DMS53 (cell line): ENCODE data around the gene REPIN1.
A peak's percentile ranks its signal among the peaks of the same experiment; 100 is the strongest.
"Not testable (repeated sequence)": the region's sequence is repeated elsewhere in the genome, so short reads cannot be mapped to it uniquely, and the experiment has no call there.

Source experiments
- DNase-seq: peaks from one replicate; lab custom pipeline; 2025; lab: John Stamatoyannopoulos, UW

REPIN1 gene

DNA sequence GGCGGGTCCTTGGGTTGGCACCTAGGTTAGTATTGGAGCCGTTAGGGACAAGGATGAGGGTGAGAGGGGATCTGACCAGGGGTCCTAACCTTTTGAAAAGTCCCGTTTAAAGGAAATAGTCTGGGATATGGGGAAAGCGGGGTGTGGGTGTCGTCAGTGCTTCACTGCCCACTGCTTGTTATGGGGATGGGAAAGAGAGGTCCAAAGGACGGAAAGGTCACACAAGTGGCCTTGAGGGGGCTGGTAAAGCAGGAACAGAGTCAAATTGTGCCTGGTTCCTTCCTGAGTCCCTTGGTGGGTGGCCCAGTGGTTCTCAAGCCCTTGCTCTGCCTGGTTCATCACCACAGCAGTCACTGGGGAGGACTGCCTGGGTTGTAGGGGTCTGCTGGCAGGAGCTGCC, 7.9 kb downstream of the REPIN1 start:
- no peak for DNase-seq

DNA sequence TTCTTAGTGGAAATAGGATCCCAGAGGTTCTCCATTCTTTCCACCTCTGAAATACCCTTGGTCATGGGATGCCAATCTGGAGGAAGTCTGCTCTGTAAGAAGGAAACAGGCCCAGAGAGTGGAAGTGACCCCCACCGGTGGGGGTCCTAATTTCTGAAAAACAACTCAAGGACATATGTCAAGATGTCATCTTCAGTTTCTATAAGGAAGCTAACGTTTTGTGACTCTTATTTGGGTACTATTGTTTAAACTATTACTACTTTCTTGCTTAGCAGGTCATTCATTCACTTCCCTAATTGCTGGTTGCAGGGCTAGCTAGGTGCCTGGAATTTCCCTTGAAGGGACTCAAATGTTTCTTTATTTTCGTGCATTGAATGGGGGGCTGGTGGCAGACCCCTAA, 8.6 kb downstream of the REPIN1 start:
- no peak for DNase-seq

DNA sequence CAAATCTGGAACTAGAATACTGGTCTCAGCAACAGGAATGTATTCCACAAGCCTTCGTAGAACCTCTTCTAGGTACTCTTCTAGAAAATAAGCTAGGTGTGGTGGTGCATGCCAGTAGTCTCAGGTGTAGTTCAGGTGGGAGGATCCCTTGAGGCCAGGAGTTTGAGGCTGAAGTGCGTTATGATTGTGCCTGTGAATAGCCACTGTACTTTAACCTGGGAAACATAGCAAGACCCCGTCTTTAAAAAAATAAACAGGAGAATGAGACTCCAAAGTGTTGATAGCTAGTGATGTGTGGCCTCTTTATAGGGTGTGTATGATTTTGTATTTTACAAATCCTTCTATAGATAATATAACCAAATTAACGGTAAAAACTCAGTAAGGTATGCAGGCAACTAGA, 9.0 kb downstream of the REPIN1 start:
- DNase-seq: peak; percentile 77

DNA sequence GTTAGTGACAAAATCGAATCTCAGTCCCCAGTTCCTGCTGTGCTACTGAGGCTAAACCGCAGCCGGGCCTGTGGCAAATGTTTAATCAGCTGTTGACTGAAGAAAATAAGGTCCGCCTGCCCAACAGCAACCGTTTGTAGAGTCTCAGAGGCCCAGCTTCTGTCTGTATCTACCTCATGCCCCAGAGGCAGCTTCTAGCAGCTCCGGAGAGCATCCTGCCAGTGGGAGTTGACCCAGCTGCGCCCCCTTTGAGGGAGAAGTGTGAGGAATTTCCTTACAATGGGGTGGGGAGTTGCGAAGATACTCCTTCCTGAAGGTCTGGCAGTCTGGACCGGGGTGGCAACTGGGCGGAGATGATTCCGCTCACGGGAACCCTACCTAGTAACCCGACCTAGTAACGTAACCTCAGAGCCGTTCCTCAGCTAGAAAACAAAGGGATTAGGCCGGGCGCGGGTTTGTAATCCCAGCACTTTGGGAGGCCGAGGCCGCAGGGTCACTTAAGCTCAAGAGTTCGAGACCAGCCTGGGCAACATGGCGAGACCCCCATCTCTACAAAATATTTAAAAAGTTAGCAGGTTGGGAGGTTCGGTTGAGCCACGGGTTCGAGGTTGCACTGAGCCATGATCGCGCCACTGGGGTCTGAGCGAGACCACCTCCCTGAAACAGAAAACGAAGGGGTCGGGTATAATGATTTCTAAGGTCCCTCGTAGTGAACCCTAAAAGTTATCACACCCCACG, 9.7 kb downstream of the REPIN1 start:
- DNase-seq: peak; percentile 97

DNA sequence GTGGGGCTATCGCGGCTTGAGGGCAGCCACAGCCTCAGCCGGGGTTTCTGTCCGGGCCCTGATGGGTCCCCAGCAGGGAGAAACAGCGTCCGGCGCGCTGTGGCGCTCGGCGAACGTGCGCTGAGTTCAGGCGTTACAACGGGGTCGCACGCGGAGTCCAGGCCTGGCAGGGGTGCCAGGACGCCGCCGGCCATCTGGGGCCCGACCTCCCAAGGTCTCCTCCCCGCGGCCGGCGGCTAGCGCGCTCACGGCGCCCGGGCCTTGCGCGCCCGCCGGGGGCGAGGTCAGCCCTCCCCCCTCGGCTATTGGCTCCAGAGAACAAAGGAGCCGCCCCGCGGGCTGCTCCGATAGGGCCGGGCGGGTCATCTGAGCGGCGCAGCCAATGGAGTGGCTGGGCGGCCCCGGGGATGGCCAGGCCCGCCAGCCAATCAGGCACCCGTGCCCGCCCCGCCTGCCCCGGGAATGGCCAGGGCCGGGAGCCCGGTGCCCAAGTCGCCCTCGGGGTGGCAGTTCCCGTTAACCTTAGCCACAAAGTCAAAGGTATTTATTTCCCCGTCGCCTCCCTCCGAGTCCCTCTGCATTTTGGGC, 10.3 kb downstream of the REPIN1 start, which contains the start of gene ZNF775:
ZNF775 (plus strand) TSS at position 478 of the 588 bp plus-strand sequence. CDS start 9,141 bp downstream, outside the sequence.
- DNase-seq: peak; percentile 99

DNA sequence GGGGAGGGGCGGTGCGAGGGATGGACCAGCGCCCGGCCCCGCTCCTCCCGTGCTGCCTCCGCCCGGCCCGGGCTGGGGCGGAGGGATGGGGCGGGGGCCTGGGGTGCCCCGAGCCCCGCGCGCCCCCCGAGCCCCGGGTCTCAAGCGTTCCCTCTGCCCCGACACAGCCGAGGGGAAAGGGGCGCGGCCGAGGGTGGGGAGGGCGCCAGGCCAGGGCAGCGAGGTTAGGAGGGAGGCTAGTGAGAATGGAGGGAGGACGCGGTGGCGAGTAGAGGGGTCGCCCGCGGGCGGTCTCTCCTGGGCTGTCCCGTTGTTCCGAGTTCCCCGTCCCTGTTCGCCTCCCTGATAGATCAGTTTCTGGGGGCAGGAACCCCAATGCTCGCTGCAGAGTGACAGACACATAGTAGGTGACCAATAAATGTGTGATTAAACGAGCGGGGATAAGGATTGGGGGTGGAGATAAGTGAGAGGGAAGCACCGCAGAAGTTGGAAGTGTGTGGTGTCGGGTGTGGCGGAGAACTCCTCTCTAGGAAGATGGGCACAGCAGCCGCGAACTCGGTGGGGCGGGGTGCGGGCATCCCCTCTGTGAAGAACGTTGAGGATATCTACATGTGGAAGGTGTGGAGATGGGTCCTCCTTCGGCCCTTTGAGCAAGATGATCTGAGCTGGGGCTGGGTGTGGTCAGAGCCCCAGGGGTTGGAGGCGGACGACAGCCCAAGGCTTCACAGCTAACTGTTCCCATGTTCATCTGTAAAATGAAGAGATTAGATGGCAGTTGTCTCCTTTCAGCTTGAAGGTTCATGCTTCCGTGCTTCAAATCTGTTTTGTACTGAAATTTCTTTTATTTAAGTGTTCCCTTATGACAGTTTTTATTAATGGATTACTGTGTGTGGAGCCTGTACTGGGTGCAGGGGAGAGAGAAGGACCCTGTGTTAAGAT, 11.1 kb downstream of the REPIN1 start:
- DNase-seq: peak; percentile 62

DNA sequence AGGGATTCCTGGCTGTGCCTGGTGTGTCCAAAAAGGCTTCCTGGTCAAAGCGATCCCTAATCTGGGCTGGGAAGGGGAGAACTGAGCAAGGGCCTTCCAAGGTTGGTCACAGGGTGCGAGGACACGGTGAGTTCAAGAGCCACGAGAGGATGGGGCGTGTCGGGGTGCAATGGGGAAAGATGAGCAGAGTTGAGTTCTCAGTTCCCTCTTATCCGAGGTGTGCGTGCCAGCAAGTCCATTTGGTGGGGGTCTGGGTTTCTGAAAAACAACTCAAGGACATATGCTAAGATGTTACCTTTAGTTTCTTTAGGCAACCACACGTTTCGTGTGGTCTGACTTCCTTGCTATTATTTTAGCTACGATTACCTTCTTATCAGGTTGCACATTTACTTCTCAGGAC, 11.8 kb downstream of the REPIN1 start:
- no peak for DNase-seq

DNA sequence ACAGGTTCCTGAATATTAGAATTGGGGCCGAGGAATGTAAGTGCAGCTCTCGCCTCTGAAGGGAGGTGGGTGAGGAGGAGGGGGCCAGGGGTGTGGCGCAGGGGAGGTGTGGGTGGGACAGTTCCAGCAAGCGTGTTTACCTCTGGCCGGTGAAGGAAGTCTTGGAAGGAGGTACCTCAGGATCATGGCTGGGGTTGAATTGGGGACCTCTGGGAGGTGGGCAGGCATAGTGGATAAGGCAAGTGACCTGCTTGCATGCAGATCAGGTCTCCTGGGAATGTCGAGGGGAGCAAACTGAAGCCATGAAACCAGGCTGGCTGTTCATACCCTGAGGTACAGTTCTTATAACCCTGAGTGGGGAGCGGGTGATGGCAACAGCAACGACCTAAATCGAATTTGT, 12.5 kb downstream of the REPIN1 start:
- no peak for DNase-seq

DNA sequence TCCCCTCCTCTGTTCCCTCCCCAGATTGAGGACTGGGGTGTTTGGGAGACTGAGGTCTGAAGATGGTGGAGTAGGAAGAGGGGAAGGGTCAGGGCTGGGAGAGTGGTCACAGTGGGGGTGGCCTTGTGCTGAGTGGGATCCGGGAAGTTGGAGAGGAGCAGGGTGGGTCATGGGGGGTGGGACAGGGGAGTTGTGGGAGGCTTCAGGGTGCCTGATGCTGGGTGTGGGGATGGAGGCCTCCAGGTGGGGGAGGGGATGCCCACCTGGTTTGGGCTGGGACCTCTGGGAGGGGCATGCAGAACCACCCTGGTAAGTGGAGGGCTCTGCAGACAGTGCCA, 13.1 kb downstream of the REPIN1 start:
- DNase-seq: no peak

DNA sequence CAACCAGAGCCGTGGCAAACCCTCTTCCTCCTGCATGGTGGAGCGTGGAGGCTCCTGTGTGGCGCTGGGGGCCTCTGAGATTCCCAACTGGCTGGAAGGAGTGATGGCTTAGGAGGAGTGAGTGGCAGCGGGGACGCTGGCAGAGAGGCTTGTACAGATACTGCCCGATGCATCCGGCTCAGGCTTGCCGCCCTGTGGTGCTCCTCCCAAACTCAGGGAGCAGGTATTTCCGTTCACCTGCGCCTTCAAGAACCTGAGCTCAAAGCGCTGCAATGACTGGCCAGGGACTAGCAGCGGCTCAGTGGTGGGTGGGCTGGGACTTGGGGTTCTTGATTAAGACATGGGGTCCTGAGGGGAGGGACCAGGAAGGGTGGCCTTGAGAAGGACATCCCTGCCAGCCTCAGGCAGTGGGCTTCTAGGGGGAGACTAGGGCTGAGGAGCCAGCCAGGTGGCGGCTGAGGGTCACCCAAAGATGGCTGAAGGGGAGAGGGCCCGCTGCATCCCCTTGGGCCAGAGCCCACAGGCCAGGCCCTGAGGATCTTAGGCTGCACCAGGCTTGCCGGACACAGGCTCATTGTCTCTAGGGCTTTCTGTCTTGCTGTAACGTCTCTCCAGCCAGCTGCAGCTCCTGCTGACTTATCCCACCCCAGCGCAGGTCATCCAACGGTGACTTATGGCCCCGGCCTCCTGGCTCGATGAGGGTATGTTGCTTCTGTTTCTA, 13.7 kb downstream of the REPIN1 start:
- peak; percentile 92 for DNase-seq

DNA sequence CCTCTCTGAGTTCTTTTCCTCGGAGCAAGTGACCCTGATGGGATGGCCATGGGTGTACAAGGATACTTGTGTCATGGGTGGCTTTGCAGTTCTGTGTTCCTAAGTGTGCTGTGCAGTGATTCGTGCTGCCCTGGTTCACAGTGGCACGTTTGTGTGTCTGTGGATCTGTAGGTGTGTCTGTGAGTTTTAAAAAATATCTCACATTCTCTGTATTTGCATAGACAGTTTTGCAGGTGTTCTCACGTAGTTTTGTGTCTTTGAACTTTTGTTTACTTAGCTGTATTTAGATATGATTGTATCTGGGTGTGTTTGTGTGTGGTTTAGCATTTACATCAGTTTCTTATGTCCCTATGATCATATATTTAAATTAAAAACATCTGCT, 14.2 kb downstream of the REPIN1 start:
- peak; percentile 79 for DNase-seq

DNA sequence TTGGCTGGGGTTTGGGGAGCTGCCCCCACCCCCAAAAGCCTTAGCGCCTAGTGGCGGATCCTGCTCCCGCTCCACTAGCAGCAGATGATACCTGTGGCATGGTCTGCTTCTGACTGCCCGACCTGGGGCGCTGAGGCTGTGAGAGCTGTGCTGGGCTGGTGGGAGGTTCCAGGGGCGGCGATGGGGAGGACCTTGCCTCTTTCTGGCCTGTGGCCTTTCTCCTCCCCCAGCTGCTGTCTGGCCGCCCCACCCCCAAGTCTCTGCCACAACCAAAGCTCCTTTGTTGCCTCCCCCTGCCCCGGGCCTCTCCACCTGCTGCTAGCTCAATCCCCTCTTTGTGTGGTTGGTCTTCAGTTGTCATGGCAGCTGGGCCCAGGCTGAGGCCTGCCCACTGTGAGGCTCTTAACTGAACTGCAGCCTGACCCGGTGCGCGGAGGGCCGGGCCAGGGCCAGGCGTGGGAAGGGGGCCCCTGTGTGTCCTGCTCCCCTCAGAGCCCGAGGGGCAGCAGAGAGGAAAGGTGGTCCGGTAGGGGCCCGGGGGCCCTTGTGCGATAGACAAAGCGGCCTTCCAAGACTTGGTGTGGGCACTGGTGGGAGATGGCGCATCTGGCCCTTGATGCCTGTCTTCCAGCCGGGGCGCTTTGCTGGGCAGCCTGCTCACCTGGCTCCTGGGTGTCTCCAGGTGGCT, 15.2 kb downstream of the REPIN1 start:
- peak; percentile 99 for DNase-seq

DNA sequence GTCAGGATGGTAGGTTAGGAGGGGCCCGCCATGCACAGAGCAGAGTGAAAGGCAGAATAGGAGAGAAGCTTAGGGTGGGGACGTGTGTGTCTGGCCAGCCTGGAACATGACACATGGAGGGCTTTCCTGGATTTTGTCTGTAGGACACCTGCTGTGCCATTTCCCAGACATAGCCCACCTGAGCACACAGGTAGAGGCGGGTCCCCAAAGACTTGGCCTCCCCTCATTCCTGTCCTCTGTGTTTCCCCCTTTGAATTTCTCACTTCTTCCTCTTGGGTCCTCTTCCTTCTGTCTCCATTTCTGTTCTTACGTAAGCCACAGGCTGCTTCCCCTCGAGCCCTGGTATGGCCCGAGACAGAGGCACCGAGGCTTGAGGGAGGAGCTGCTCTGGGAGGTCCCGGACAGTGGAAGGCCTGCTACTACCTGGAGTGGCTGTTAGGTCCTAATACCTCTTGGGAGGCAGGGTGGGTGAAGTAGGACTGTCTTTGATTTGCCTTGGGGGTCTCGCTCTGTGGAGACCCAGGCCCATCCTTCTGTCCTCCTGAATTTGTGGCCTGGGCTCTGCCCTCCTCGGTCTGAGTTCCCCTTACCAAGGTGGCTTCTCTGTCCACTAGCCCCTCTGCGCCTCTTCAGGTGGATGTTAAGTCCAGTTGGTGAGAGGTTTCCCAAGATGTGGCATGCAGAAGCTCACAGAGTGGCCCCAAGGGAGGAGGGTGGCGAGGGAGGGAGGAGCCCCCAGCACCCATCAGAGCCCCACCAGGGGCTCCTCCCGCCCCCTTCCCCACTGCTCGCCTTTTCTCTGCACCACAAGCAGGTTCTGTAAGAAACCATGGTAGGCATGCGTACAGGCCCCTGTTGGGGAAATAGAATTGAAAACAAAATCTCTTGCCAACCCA, 16.0 kb downstream of the REPIN1 start:
- no peak for DNase-seq

DNA sequence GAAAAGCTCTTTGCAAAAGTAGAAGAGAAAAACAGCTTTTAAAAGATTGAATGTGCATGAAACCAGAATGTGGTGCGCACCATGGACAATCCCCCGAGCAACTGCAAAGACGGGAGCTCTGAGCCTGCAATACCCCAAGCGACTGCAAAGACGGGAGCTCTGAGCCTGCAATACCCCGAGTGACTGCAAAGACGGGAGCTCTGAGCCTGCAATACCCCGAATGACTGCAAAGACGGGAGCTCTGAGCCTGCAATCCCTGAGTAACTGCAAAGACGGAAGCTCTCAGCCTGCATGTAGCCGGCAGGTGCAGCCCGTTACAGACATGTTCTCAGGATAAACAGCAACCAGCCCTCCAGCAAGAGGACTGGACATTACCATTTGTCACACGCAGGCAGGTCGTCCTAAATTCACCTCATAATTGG, 16.7 kb downstream of the REPIN1 start:
- no peak for DNase-seq

DNA sequence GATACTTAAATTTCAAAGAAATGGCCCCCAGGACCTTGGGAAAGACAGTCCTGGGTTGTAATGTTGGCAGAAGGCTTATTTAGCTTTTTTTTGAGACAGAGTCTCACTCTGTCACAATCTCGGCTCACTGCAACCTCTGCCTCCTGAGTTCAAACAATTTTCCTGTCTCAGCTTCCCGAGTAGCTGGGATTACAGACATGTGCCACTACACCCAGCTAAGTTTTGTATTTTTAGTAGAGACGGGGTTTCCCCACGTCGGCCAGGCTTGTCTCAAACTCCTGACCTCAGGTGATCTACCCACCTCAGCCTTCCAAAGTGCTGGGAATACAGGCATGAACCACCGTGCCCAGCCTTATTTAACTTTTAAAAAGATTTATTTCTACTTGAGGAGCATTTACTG, 17.3 kb downstream of the REPIN1 start:
- not testable (repeated sequence) for DNase-seq

DNA sequence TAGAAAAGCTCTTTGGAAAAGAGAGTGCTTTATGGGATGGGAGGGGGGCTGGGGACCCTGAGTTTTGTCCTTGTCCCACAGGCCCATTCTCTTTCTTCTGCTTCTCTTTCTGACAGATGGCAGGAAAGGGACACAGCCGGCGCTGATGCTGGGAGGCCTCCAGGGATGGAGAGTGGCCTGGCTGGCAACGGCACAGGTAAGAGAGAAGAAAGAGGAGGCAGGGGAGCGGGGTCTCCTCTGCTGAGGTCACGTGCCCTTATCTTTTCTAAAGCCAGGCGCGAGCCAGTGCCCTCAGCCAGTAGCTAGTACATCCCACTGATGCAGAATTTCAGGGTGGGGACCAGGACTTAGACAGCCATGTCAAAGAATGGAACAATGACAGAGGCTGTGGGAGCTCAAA, 19.7 kb downstream of the REPIN1 start:
- DNase-seq: no peak

DNA sequence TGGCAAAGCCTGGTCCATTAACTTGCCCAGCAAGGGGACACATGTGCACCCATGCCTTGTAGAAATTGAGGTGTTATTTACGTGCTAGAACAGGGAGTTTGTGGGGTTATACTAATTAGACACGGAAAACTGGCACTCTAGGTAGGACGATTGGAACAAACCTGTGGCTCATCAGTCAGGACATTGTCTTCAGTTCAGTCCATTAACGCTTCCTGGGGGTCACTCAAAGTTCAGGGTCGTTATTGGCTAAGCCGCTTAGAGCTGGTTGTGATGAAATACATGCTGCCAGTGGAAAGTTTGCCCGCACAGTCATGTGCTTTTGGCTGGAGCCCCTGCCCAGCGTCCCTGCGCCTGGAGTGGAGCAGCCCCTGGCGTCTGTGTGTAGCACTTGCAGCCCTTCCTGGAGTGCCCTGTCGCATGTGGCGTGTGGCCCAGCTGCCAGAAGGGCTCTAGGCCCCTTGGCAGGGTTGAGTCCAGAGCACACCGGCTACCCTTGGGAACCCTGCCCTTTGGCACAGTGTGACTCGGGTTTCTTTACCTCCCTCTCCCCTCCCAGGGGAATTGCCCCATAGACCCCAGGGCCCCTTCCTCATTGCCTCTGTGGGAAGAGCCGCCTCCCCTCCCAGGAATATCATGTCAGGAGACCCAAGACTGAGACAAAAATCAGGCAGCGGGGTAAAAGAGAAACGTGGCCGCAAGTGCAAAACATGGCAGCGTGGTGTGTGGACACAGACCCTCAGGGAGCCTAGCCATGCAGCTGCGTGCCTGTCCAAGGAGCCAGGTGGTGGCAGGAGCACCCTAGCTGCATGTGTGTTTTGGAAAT, 20.3 kb downstream of the REPIN1 start:
- DNase-seq: peak; percentile 30

DNA sequence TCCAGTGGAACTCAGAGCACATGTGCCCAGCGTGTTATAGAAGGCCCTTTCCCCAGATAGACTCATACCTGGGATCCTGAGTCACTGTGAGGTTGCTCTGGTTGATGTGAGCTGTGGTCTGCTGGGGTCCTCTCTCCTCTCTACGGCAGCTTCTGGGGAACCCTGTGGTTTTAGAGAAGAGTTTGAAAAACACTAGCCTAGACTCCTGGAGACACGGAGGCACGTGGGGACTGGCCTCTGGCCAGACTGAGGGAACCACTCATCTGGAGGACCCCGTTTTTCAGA, 20.9 kb downstream of the REPIN1 start:
- no peak for DNase-seq

DNA sequence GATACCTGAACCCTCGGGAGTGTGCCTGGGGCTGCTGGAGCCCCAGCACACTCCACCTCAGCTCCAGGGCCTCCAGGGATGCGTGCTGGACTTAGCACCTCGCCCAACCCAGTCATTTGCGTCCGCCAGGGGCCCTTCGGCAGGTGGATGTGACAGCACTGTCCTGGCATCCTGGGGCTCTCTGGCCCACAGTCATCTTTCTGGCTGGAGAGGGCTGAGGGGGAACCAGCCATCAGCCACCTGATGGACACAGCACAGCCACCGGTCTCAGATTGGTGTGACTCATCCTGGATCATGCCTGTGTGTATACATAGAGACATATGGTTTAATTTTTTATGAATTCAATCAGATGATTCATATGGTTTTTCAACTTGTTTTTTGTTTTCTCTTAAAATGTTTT, 21.6 kb downstream of the REPIN1 start:
- DNase-seq: peak; percentile 29

DNA sequence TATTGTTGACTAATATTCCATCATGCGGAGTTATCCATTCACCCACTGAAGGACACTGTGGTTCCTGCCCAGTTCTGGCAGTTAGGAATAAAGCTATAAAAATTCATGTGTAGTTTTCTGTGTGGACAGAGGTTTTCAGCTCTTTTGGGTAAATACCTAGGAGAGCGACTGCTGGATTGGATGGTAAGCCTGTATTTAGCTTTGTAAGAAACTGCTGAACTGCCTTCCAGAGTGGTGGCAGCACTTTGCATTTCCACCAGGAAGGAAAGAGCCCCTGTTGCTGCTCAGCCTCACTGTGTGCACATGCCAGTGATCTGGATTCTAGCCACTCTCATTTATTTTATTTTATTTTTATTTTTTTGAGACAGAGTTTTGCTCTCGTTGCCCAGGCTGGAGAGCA, 24.7 kb downstream of the REPIN1 start:
- DNase-seq: no peak
